HUES64 (cell line): ENCODE results near the gene SYNDIG1L.

ENCODE experiments used
- H3K27ac ChIP-seq: 2 replicates; pipeline ENCODE4 v1.7.0; 2013; ENCODE audit warnings: low read depth, low read length, inconsistent platforms
- H3K27me3 ChIP-seq: 2 replicates; pipeline ENCODE4 v1.6.1; 2013; ENCODE audit warnings: mild to moderate bottlenecking, low read length; ENCODE audit not compliant: insufficient read depth
- H3K36me3 ChIP-seq: 2 replicates; pipeline ENCODE4 v1.6.1; 2013; ENCODE audit warnings: mild to moderate bottlenecking, low read length; ENCODE audit not compliant: insufficient read depth
- H3K4me1 ChIP-seq: 2 replicates; pipeline ENCODE4 v1.6.1; 2013; ENCODE audit warnings: mild to moderate bottlenecking, low read length, moderate library complexity; ENCODE audit not compliant: insufficient read depth
- H3K4me3 ChIP-seq: 2 replicates; pipeline ENCODE4 v1.5.1; 2013; ENCODE audit warnings: mild to moderate bottlenecking, low read length, moderate library complexity
- H3K9ac ChIP-seq: 2 replicates; pipeline ENCODE4 v1.6.1; 2013; ENCODE audit warnings: mild to moderate bottlenecking, low read depth, low read length
- H3K9me3 ChIP-seq: 2 replicates; pipeline ENCODE4 v1.6.1; 2013; ENCODE audit warnings: low read depth, low read length; ENCODE audit not compliant: insufficient read depth
- WGBS: fragments of 150-250, 120-280 bp; methylation state at CpG from one replicate; pipeline ENCODE4 v1.1.7; 2013; ENCODE audit warnings: missing lambda C conversion rate; 5-methylcytosine and 5-hydroxymethylcytosine counted together

Gene SYNDIG1L

DNA sequence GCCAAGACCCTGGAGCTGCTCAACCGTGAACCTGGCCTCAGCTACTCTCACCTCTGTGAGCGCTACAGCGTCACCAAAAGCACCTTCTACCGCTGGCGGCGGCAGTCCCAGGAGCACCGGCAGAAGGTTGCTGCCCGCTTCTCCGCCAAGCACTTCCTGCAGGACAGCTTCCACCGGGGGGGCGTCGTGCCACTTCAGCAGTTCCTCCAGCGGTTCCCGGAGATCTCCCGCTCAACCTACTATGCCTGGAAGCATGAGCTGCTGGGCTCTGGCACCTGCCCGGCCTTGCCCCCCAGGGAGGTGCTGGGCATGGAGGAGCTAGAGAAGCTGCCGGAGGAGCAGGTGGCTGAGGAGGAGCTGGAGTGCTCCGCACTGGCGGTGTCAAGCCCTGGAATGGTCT, 68.4 kb downstream of the SYNDIG1L start:
- Histone ChIP-seq H3K4me3 (no peak overlapping the region), H3K27me3 (no peaks in the 10 kb centered on the region), H3K9ac (no peak overlapping the region), H3K9me3 (no peaks in the 10 kb centered on the region), H3K4me1 (peaks cover 11% of the 10 kb centered on the region), H3K36me3 (peaks cover 48% of the 10 kb centered on the region), H3K27ac (no peak overlapping the region)
- 94% methylated on average over 19 of the region's 19 CpGs for WGBS

DNA sequence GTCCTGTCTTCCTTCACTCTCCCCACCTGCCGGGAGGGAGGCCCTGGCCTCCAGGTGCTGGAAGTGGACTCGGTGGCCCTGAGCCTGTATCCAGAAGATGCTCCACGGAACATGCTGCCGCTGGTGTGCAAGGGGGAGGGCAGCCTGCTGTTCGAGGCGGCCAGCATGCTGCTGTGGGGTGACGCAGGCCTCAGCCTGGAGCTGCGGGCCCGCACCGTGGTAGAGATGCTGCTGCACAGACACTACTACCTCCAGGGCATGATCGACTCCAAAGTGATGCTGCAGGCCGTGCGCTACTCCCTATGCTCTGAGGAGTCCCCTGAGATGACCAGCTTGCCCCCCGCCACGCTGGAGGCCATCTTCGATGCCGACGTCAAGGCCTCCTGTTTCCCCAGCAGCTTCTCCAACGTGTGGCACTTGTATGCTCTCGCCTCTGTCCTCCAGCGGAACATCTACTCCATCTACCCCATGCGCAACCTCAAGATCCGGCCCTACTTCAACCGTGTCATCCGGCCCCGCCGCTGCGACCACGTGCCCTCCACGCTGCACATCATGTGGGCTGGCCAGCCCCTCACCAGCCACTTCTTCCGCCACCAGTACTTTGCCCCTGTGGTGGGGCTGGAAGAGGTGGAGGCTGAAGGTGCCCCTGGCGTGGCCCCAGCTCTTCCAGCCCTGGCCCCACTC, 69.0 kb downstream of the SYNDIG1L start:
- Histone ChIP-seq H3K27me3 (no peaks in the 10 kb centered on the region), H3K4me3 (no peak overlapping the region), H3K27ac (no peak overlapping the region), H3K4me1 (peaks cover 7% of the 10 kb centered on the region; the same call in 1 of the 2 replicates), H3K9ac (no peak overlapping the region), H3K9me3 (no peaks in the 10 kb centered on the region), H3K36me3 (peaks cover 48% of the 10 kb centered on the region)
- 95% methylated on average over 31 of the region's 32 CpGs for WGBS
